ENCODE results near the gene MEX3C. TPM values are rescaled to one million over a fixed set of nuclear protein-coding genes. Genes with fewer than 3 reads are reported as not detected.

The MEX3C gene
- total RNA-seq, 1 donor from 2014 or later, result 17.2 TPM

- intact Hi-C loops (cut with micrococcal nuclease), result loop anchor here (10.0 kb wide), 1 partner anchor 145 kb away; no protein-coding TSS in a partner anchor
- no peak for TF ChIP-seq CTCF (IDR thresholded peaks at IDR 0.05; ENCODE audit: borderline replicate concordance)
- Histone ChIP-seq H3K27ac (replicated peaks) (no peak overlapping the region), H3K27me3 (ENCODE audit: low read depth) (no peaks in the 10 kb centered on the region), H3K9me3 (replicated peaks) (no peaks in the 10 kb centered on the region), H3K4me3 (no peak overlapping the region), H3K4me1 (peaks cover 93% of the 10 kb centered on the region), H3K36me3 (peaks cover 4% of the 10 kb centered on the region)
- DNase-seq, result no peak
Observed at GRCh38 chr18:51190000-51190399, 7.5 kb downstream of the MEX3C start.

GRCh38 chr18:51188024-51188701 is 9.3 kb downstream of the MEX3C start:
- Histone ChIP-seq H3K27me3 (ENCODE audit: low read depth) (no peaks in the 10 kb centered on the region), H3K9me3 (replicated peaks) (no peaks in the 10 kb centered on the region), H3K36me3 (peaks cover 5% of the 10 kb centered on the region), H3K27ac (replicated peaks) (no peak overlapping the region), H3K4me3 (no peak overlapping the region), H3K4me1 (peaks cover 80% of the 10 kb centered on the region)
- intact Hi-C loops (cut with micrococcal nuclease), result no loop called here
- TF ChIP-seq CTCF (IDR thresholded peaks at IDR 0.05; ENCODE audit: borderline replicate concordance), result no peak
- no peak for DNase-seq

GRCh38 chr18:51185075-51185474 is 12.4 kb downstream of the MEX3C start:
- H3K27me3 ChIP-seq (ENCODE audit: low read depth), result no peaks in the 10 kb centered on the region
- intact Hi-C loops (cut with micrococcal nuclease), result no loop called here
- peaks cover 61% of the 10 kb centered on the region for H3K4me1 ChIP-seq
- peaks cover 5% of the 10 kb centered on the region for H3K36me3 ChIP-seq
- H3K9me3 ChIP-seq (replicated peaks), result no peaks in the 10 kb centered on the region
- H3K27ac ChIP-seq (replicated peaks), result no peak overlapping the region
- no peak for DNase-seq
- no peak for TF ChIP-seq CTCF (IDR thresholded peaks at IDR 0.05; ENCODE audit: borderline replicate concordance)
- no peak overlapping the region for H3K4me3 ChIP-seq

GRCh38 chr18:51184091-51184457 is 13.4 kb downstream of the MEX3C start:
- no peak for DNase-seq
- H3K27me3 ChIP-seq (ENCODE audit: low read depth), result no peaks in the 10 kb centered on the region

GRCh38 chr18:51183372-51184090 is 13.9 kb downstream of the MEX3C start:
- H3K36me3 ChIP-seq, result peaks cover 5% of the 10 kb centered on the region
- TF ChIP-seq CTCF (IDR thresholded peaks at IDR 0.05; ENCODE audit: borderline replicate concordance), result no peak
- peaks cover 47% of the 10 kb centered on the region for H3K4me1 ChIP-seq
- H3K27ac ChIP-seq (replicated peaks), result no peak overlapping the region
- no peak for DNase-seq
- no peak overlapping the region for H3K4me3 ChIP-seq
- no peaks in the 10 kb centered on the region for H3K27me3 ChIP-seq (ENCODE audit: low read depth)
- H3K9me3 ChIP-seq (replicated peaks), result no peaks in the 10 kb centered on the region
- intact Hi-C loops (cut with micrococcal nuclease), result no loop called here

More at GRCh38 chr18:51184091-51184457, 13.4 kb downstream of the MEX3C start:
- Histone ChIP-seq H3K36me3 (peaks cover 5% of the 10 kb centered on the region), H3K9me3 (replicated peaks) (no peaks in the 10 kb centered on the region), H3K4me3 (no peak overlapping the region), H3K4me1 (peaks cover 51% of the 10 kb centered on the region), H3K27ac (replicated peaks) (no peak overlapping the region)
- intact Hi-C loops (cut with micrococcal nuclease), result no loop called here
- TF ChIP-seq CTCF (IDR thresholded peaks at IDR 0.05; ENCODE audit: borderline replicate concordance), result no peak
